Measurements from ENCODE around the gene RNGTT. TPM values are rescaled to one million over a fixed set of nuclear protein-coding genes. Genes with fewer than 3 reads are reported as not detected.

RNGTT gene
- total and polyA plus RNA-seq, 2 experiments from 2014 or later, result 7.4 to 15.6 TPM

GRCh38 chr6:88702956-88703556 is 260.4 kb downstream of the RNGTT start:
- no peak for DNase-seq (ENCODE audit: low spot score)
- no peaks in the 10 kb centered on the region for H4K20me1 ChIP-seq (ENCODE audit: insufficient read depth, poor library complexity, severe bottlenecking)
- TF ChIP-seq EZH2phosphoT487 (IDR thresholded peaks at IDR 0.05; ENCODE audit: low read depth, severe bottlenecking, unreplicated experiment), result no peak
- TF ChIP-seq EZH2 (IDR thresholded peaks at IDR 0.05; ENCODE audit: borderline replicate concordance), result no peak
- no peak for TF ChIP-seq CTCF (IDR thresholded peaks at IDR 0.05; ENCODE audit: poor library complexity)
- no peak overlapping the region for H2AFZ ChIP-seq
- H3K4me3 ChIP-seq, result no peak overlapping the region
- H3K27me3 ChIP-seq, result no peaks in the 10 kb centered on the region
- H3K4me2 ChIP-seq, result no peak overlapping the region
- no peaks in the 10 kb centered on the region for H3K4me1 ChIP-seq (ENCODE audit: insufficient read depth)
- no peaks in the 10 kb centered on the region for H3K36me3 ChIP-seq (replicated peaks; ENCODE audit: insufficient read depth, low read depth)
- 97% methylated on average over 4 of the region's 4 CpGs for WGBS (ENCODE audit: low lambda C conversion rate, missing lambda C conversion rate)
- H3K79me2 ChIP-seq, result no peaks in the 10 kb centered on the region
- no peaks in the 10 kb centered on the region for H3K9me2 ChIP-seq (replicated peaks; ENCODE audit: insufficient read depth)
- H3K9me3 ChIP-seq (ENCODE audit: low read depth), result no peaks in the 10 kb centered on the region
- H3K27ac ChIP-seq, result no peak overlapping the region

- DNase-seq (ENCODE audit: low spot score), result peak; percentile 4
These were observed 264.8 kb downstream of the RNGTT start for GRCh38 chr6:88698661-88699060.

GRCh38 chr6:88695937-88696336 is 267.5 kb downstream of the RNGTT start:
- H3K9me3 ChIP-seq (ENCODE audit: low read depth), result no peaks in the 10 kb centered on the region
- H3K27ac ChIP-seq, result no peak overlapping the region
- no peak for TF ChIP-seq EZH2phosphoT487 (IDR thresholded peaks at IDR 0.05; ENCODE audit: low read depth, severe bottlenecking, unreplicated experiment)
- TF ChIP-seq CTCF (IDR thresholded peaks at IDR 0.05; ENCODE audit: poor library complexity), result no peak
- no peak for TF ChIP-seq EZH2 (IDR thresholded peaks at IDR 0.05; ENCODE audit: borderline replicate concordance)
- H3K4me3 ChIP-seq, result no peak overlapping the region
- no peaks in the 10 kb centered on the region for H3K9me2 ChIP-seq (replicated peaks; ENCODE audit: insufficient read depth)
- H3K79me2 ChIP-seq, result peaks cover 2% of the 10 kb centered on the region
- H2AFZ ChIP-seq, result no peak overlapping the region
- WGBS (ENCODE audit: low lambda C conversion rate, missing lambda C conversion rate), result 89% methylated on average over 4 of the region's 4 CpGs
- no peaks in the 10 kb centered on the region for H4K20me1 ChIP-seq (ENCODE audit: insufficient read depth, poor library complexity, severe bottlenecking)
- DNase-seq (ENCODE audit: low spot score), result no peak
- no peaks in the 10 kb centered on the region for H3K27me3 ChIP-seq
- H3K4me2 ChIP-seq, result no peak overlapping the region
- no peaks in the 10 kb centered on the region for H3K4me1 ChIP-seq (ENCODE audit: insufficient read depth)
- H3K36me3 ChIP-seq (replicated peaks; ENCODE audit: insufficient read depth, low read depth), result no peaks in the 10 kb centered on the region

More at GRCh38 chr6:88698661-88699060, 264.8 kb downstream of the RNGTT start:
- peaks cover 2% of the 10 kb centered on the region for H3K79me2 ChIP-seq
- H3K27ac ChIP-seq, result no peak overlapping the region
- no peak overlapping the region for H3K4me3 ChIP-seq
- no peaks in the 10 kb centered on the region for H4K20me1 ChIP-seq (ENCODE audit: insufficient read depth, poor library complexity, severe bottlenecking)
- H3K9me3 ChIP-seq (ENCODE audit: low read depth), result no peaks in the 10 kb centered on the region
- H3K4me2 ChIP-seq, result no peak overlapping the region
- no peaks in the 10 kb centered on the region for H3K36me3 ChIP-seq (replicated peaks; ENCODE audit: insufficient read depth, low read depth)
- no peaks in the 10 kb centered on the region for H3K9me2 ChIP-seq (replicated peaks; ENCODE audit: insufficient read depth)
- no peaks in the 10 kb centered on the region for H3K27me3 ChIP-seq
- H2AFZ ChIP-seq, result no peak overlapping the region
- WGBS (ENCODE audit: low lambda C conversion rate, missing lambda C conversion rate), result 87% methylated on average over 5 of the region's 5 CpGs
- TF ChIP-seq EZH2 (IDR thresholded peaks at IDR 0.05; ENCODE audit: borderline replicate concordance), result no peak
- H3K4me1 ChIP-seq (ENCODE audit: insufficient read depth), result no peaks in the 10 kb centered on the region

- Histone ChIP-seq H4K20me1 (ENCODE audit: insufficient read depth, poor library complexity, severe bottlenecking) (no peaks in the 10 kb centered on the region), H3K4me2 (no peak overlapping the region), H3K27ac (no peak overlapping the region), H3K9me2 (replicated peaks; ENCODE audit: insufficient read depth) (no peaks in the 10 kb centered on the region), H3K9me3 (ENCODE audit: low read depth) (no peaks in the 10 kb centered on the region), H3K79me2 (no peaks in the 10 kb centered on the region), H3K36me3 (replicated peaks; ENCODE audit: insufficient read depth, low read depth) (no peaks in the 10 kb centered on the region), H3K27me3 (no peaks in the 10 kb centered on the region), H3K4me1 (ENCODE audit: insufficient read depth) (no peaks in the 10 kb centered on the region), H3K4me3 (no peak overlapping the region), H2AFZ (no peak overlapping the region)
- WGBS (ENCODE audit: low lambda C conversion rate, missing lambda C conversion rate), result 94% methylated on average over 3 of the region's 3 CpGs
- no peak for TF ChIP-seq EZH2 (IDR thresholded peaks at IDR 0.05; ENCODE audit: borderline replicate concordance)
- DNase-seq (ENCODE audit: low spot score), result no peak
These were observed 279.7 kb downstream of the RNGTT start for GRCh38 chr6:88683734-88684133.

Data from hepatocyte (in vitro differentiated cells).